Trophoblast cell (in vitro differentiated cells and primary cell): ENCODE results near the gene OR2V1.

Experiments
- DNase-seq, 2 donors: peaks; one replicate each; pipeline ENCODE4 v3.0.0-alpha.2; 2016
- H2AFZ ChIP-seq: 2 replicates; pipeline ENCODE4 v1.6.1; 2013; ENCODE audit warnings: low read length, moderate library complexity, mild to moderate bottlenecking; ENCODE audit not compliant: insufficient read depth, poor library complexity
- H2AK5ac ChIP-seq: 2 replicates; pipeline ENCODE4 v1.6.1; 2013; ENCODE audit warnings: mild to moderate bottlenecking, low read length
- H2BK120ac ChIP-seq: 2 replicates; pipeline ENCODE4 v1.6.1; 2013; ENCODE audit warnings: low read length, mild to moderate bottlenecking, moderate library complexity; ENCODE audit not compliant: insufficient read depth, poor library complexity
- H2BK12ac ChIP-seq: 2 replicates; pipeline ENCODE4 v1.6.1; 2013; ENCODE audit warnings: mild to moderate bottlenecking, low read length, moderate library complexity
- H2BK5ac ChIP-seq: 2 replicates; pipeline ENCODE4 v1.6.1; 2013; ENCODE audit warnings: low read length, low read depth, moderate library complexity, mild to moderate bottlenecking; ENCODE audit not compliant: poor library complexity
- H3K14ac ChIP-seq: 2 replicates; pipeline ENCODE4 v1.6.1; 2013; ENCODE audit warnings: mild to moderate bottlenecking, low read length
- H3K18ac ChIP-seq: 2 replicates; pipeline ENCODE4 v1.6.1; 2013; ENCODE audit warnings: mild to moderate bottlenecking, low read length
- H3K23ac ChIP-seq: 2 replicates; pipeline ENCODE4 v1.6.1; 2013; ENCODE audit warnings: low read length
- H3K27ac ChIP-seq: 2 replicates; pipeline ENCODE4 v1.5.1; 2013; ENCODE audit warnings: low read depth, mild to moderate bottlenecking, inconsistent platforms, low read length, moderate library complexity
- H3K27me3 ChIP-seq: 2 replicates; pipeline ENCODE4 v1.6.1; 2013; ENCODE audit warnings: inconsistent platforms, mild to moderate bottlenecking, low read length, moderate library complexity; ENCODE audit not compliant: insufficient read depth
- H3K36me3 ChIP-seq, 2 experiments: 1 replicate in 1 of 2; 2 replicates in 1 of 2; pipeline ENCODE4 v1.6.1; 2013; ENCODE audit warnings: low read length in 2 of 2, mild to moderate bottlenecking in 2 of 2, moderate library complexity in 1 of 2; ENCODE audit not compliant: insufficient read depth in 2 of 2, control insufficient read depth in 1 of 2
- H3K4ac ChIP-seq: 2 replicates; pipeline ENCODE4 v1.6.1; 2013; ENCODE audit warnings: low read depth, mild to moderate bottlenecking, low read length, moderate library complexity
- H3K4me1 ChIP-seq, 2 experiments: 1 replicate in 1 of 2; 2 replicates in 1 of 2; pipeline ENCODE4 v1.6.1; 2013; ENCODE audit warnings: low read length in 2 of 2, mild to moderate bottlenecking in 2 of 2, moderate library complexity in 1 of 2; ENCODE audit not compliant: insufficient read depth in 2 of 2, control insufficient read depth in 1 of 2
- H3K4me2 ChIP-seq: 2 replicates; pipeline ENCODE4 v1.6.1; 2013; ENCODE audit warnings: inconsistent platforms, mild to moderate bottlenecking, low read length, moderate library complexity
- H3K4me3 ChIP-seq: 2 replicates; pipeline ENCODE4 v1.5.1; 2013; ENCODE audit warnings: mild to moderate bottlenecking, low read depth, low read length, inconsistent platforms
- H3K79me1 ChIP-seq: one replicate; pipeline ENCODE4 v1.6.1; 2013; ENCODE audit warnings: low read length
- H3K79me2 ChIP-seq: 2 replicates; pipeline ENCODE4 v1.6.1; 2013; ENCODE audit warnings: low read length, mild to moderate bottlenecking; ENCODE audit not compliant: control insufficient read depth, insufficient read depth, poor library complexity
- H3K9ac ChIP-seq: 2 replicates; pipeline ENCODE4 v1.6.1; 2013; ENCODE audit warnings: mild to moderate bottlenecking, low read length
- H3K9me3 ChIP-seq: 2 replicates; pipeline ENCODE4 v1.6.1; 2013; ENCODE audit warnings: low read depth, mild to moderate bottlenecking, control low read depth, inconsistent platforms, low read length; ENCODE audit not compliant: insufficient read depth
- H4K12ac ChIP-seq: 2 replicates; pipeline ENCODE4 v1.6.1; 2013; ENCODE audit warnings: low read depth, mild to moderate bottlenecking, low read length, moderate library complexity
- H4K8ac ChIP-seq: 2 replicates; pipeline ENCODE4 v1.6.1; 2013; ENCODE audit warnings: low read depth, mild to moderate bottlenecking, low read length, moderate library complexity
- H4K91ac ChIP-seq: one replicate; pipeline ENCODE4 v1.6.1; 2013; ENCODE audit warnings: low read depth, mild to moderate bottlenecking, low read length, moderate library complexity
- WGBS: extraction: QIAGEN DNeasy Blood & Tissue Kit; methylation state at CpG from one replicate; pipeline ENCODE4 v1.1.7; 2013; ENCODE audit warnings: missing lambda C conversion rate; ENCODE audit not compliant: insufficient read length, insufficient coverage; ENCODE audit errors: extremely low coverage; 5-methylcytosine and 5-hydroxymethylcytosine counted together

OR2V1 gene

GRCh38 chr5:181173027-181173419 is 42.1 kb upstream of the OR2V1 start:
- Histone ChIP-seq H2BK12ac (no peak overlapping the region), H3K14ac (no peak overlapping the region), H3K4ac (no peak overlapping the region), H2AK5ac (no peak overlapping the region), H3K79me1 (no peaks in the 10 kb centered on the region), H2BK120ac (no peak overlapping the region), H3K4me1 (peaks cover 10 to 17% of the 10 kb centered on the region in 2 experiments), H4K8ac (no peak overlapping the region), H3K27ac (no peak overlapping the region), H3K4me3 (peak overlapping the region; percentile 33), H3K18ac (no peak overlapping the region), H2AFZ (peak overlapping the region; percentile 12), H4K12ac (no peak overlapping the region), H3K23ac (no peak overlapping the region), H3K79me2 (no peaks in the 10 kb centered on the region), H3K36me3 (no peaks in the 10 kb centered on the region), H4K91ac (no peak overlapping the region), H2BK5ac (no peak overlapping the region), H3K4me2 (peak overlapping the region; percentile 51), H3K9ac (no peak overlapping the region), H3K27me3 (no peaks in the 10 kb centered on the region), H3K9me3 (peaks cover 2% of the 10 kb centered on the region)
- no CpG with 5 or more reads among the region's 11 CpGs for WGBS
- peak in 1 of 2 donors; percentile 67 for DNase-seq

GRCh38 chr5:181171782-181172181 is 40.8 kb upstream of the OR2V1 start:
- Histone ChIP-seq H2AFZ (no peak overlapping the region), H2BK12ac (no peak overlapping the region), H3K4me3 (no peak overlapping the region), H3K79me1 (no peaks in the 10 kb centered on the region), H3K4ac (no peak overlapping the region), H2AK5ac (no peak overlapping the region), H4K12ac (no peak overlapping the region), H3K18ac (no peak overlapping the region), H3K14ac (no peak overlapping the region), H3K4me1 (peaks cover 10 to 17% of the 10 kb centered on the region in 2 experiments), H3K9ac (no peak overlapping the region), H3K36me3 (no peaks in the 10 kb centered on the region), H4K8ac (no peak overlapping the region), H3K9me3 (peaks cover 2% of the 10 kb centered on the region), H4K91ac (no peak overlapping the region), H2BK120ac (no peak overlapping the region), H3K27me3 (no peaks in the 10 kb centered on the region), H3K23ac (no peak overlapping the region), H3K79me2 (no peaks in the 10 kb centered on the region), H3K27ac (no peak overlapping the region), H3K4me2 (no peak overlapping the region), H2BK5ac (no peak overlapping the region)
- DNase-seq: no peak
- WGBS: no CpG with 5 or more reads among the region's 3 CpGs

- H4K8ac ChIP-seq: no peak overlapping the region
- no peak overlapping the region for H3K18ac ChIP-seq
- no peak overlapping the region for H2BK12ac ChIP-seq
- no peak overlapping the region for H4K12ac ChIP-seq
- no peak overlapping the region for H2BK120ac ChIP-seq
- no peaks in the 10 kb centered on the region for H3K27me3 ChIP-seq
- no peak overlapping the region for H3K14ac ChIP-seq
- no peak overlapping the region for H4K91ac ChIP-seq
- WGBS: no CpG with 5 or more reads among the region's 6 CpGs
- peaks cover 10 to 17% of the 10 kb centered on the region in 2 experiments for H3K4me1 ChIP-seq
- DNase-seq: no peak
- no peak overlapping the region for H3K4me2 ChIP-seq
- H3K23ac ChIP-seq: no peak overlapping the region
- H2AK5ac ChIP-seq: no peak overlapping the region
- H2BK5ac ChIP-seq: no peak overlapping the region
- no peaks in the 10 kb centered on the region for H3K36me3 ChIP-seq
- H3K4ac ChIP-seq: no peak overlapping the region
- H3K9me3 ChIP-seq: peaks cover 2% of the 10 kb centered on the region
- no peak overlapping the region for H3K9ac ChIP-seq
- H3K27ac ChIP-seq: no peak overlapping the region
- H3K79me1 ChIP-seq: no peaks in the 10 kb centered on the region
- no peak overlapping the region for H2AFZ ChIP-seq
- H3K79me2 ChIP-seq: no peaks in the 10 kb centered on the region
- no peak overlapping the region for H3K4me3 ChIP-seq
Measured at GRCh38 chr5:181170996-181171395, 40.0 kb upstream of the OR2V1 start.

- Histone ChIP-seq H3K36me3 (no peaks in the 10 kb centered on the region), H3K4me2 (peak overlapping the region; percentile 63)
Measured at GRCh38 chr5:181170237-181170825, 39.4 kb upstream of the OR2V1 start.

More at GRCh38 chr5:181170237-181170825, 39.4 kb upstream of the OR2V1 start:
- no peaks in the 10 kb centered on the region for H3K79me1 ChIP-seq
- H4K91ac ChIP-seq: no peak overlapping the region
- H2AFZ ChIP-seq: peak overlapping the region; percentile 26
- WGBS: no CpG with 5 or more reads among the region's 33 CpGs
- H3K79me2 ChIP-seq: no peaks in the 10 kb centered on the region
- no peak overlapping the region for H3K14ac ChIP-seq
- H3K9me3 ChIP-seq: peaks cover 2% of the 10 kb centered on the region
- no peak overlapping the region for H3K4me3 ChIP-seq
- H3K4me1 ChIP-seq: peaks cover 10 to 17% of the 10 kb centered on the region in 2 experiments
- H2BK12ac ChIP-seq: no peak overlapping the region
- no peaks in the 10 kb centered on the region for H3K27me3 ChIP-seq
- H3K4ac ChIP-seq: no peak overlapping the region
- H2BK120ac ChIP-seq: no peak overlapping the region
- DNase-seq: no peak
- H2BK5ac ChIP-seq: no peak overlapping the region
- H3K9ac ChIP-seq: no peak overlapping the region
- no peak overlapping the region for H3K18ac ChIP-seq
- no peak overlapping the region for H3K27ac ChIP-seq
- H3K23ac ChIP-seq: no peak overlapping the region
- no peak overlapping the region for H2AK5ac ChIP-seq
- H4K8ac ChIP-seq: peak overlapping the region; percentile 21
- no peak overlapping the region for H4K12ac ChIP-seq
